Right lobe of liver (tissue), 6 donors: ENCODE data around the gene PNPO. TPM values are rescaled to one million over a fixed set of nuclear protein-coding genes. Genes with fewer than 3 reads are reported as not detected.
"Not testable (repeated sequence)": the region's sequence is repeated elsewhere in the genome, so short reads cannot be mapped to it uniquely, and the experiment has no call there.

ENCODE experiments used
- ATAC-seq, 4 donors: fragments of 200-7000 bp; cut with Tn5 transposase; one replicate each; pipeline ENCODE4 v1.9.1; 2020; ENCODE audit warnings: mild to moderate bottlenecking in 4 of 4, moderate library complexity in 4 of 4
- DNase-seq, 3 donors: peaks; one replicate each; pipeline ENCODE4 v3.0.0-alpha.2; 2020
- H3K27ac ChIP-seq, 3 donors: fragments of 200-600 bp; one replicate each; pipeline ENCODE4 v1.8.0; 2022
- H3K27me3 ChIP-seq, 2 donors: fragments of 200-600 bp; one replicate each; pipeline ENCODE4 v1.8.0; 2022
- H3K36me3 ChIP-seq, 4 donors: fragments of 200-600 bp; sonication (generic) in 1 of 4; one replicate each; pipeline versions ENCODE4 v1.5.1 to v1.8.0; 2017 to 2022; ENCODE audit warnings: control low read depth in 1 of 4
- H3K4me1 ChIP-seq, 4 donors: fragments of 200-600 bp; sonication (generic) in 1 of 4; one replicate each; pipeline versions ENCODE4 v1.5.1 to v1.8.0; 2017 to 2022; ENCODE audit warnings: control low read depth in 1 of 4
- H3K4me3 ChIP-seq, 3 donors: fragments of 200-600 bp; one replicate each; pipeline ENCODE4 v1.8.0; 2022
- H3K9me3 ChIP-seq, 4 donors: fragments of 200-600 bp; sonication (generic) in 1 of 4; one replicate each; pipeline versions ENCODE4 v1.5.1 to v1.8.0; 2017 to 2022; ENCODE audit warnings: control low read depth in 1 of 4
- POLR2A ChIP-seq: fragments of 450-650 bp; IDR thresholded peaks from one replicate; pipeline ENCODE4 v1.6.1; 2017; ENCODE audit warnings: antibody characterized with exemption, mild to moderate bottlenecking
- WGBS: methylation state at CpG from one replicate; pipeline ENCODE4 v1.1.6; 2018; ENCODE audit warnings: low coverage, low lambda C conversion rate; ENCODE audit not compliant: insufficient coverage; ENCODE audit errors: missing lambda C conversion rate; 5-methylcytosine and 5-hydroxymethylcytosine counted together
- intact Hi-C, 2 donors: fragments of 100-400 bp; cut with DNase I; formaldehyde crosslinking; loops; one replicate each; pipeline versions ENCODE4 v1.11.2 to v1.14.1; 2022
- total RNA-seq, 6 experiments: library from RNA; depleted of rRNA in 2 of 6; stranded (reverse); fragments of >200 nt in 2 of 6; fragmentation: NEBNext Ultra II Directional in 3 of 6; extraction: Animal tissue kit (Norgen Biotek cat#: 25700) in 3 of 6; gene quantifications; one replicate each; pipeline versions ENCODE4 v1.1.0 to v1.2.4, GENCODE V29; 2016 to 2023
- TF ChIP-seq, protein P1 (sequence below), 4 donors: fragments of 200-600 bp in 3 of 4; fragments of 450-650 bp in 1 of 4; IDR thresholded peaks; one replicate each; pipeline versions ENCODE4 v1.5.1 to v1.8.0; 2016 to 2022; ENCODE audit warnings: antibody characterized with exemption in 4 of 4, mild to moderate bottlenecking in 2 of 4
- donor health status: DM: no; HTN: yes; CAD: no.
- donor health status: DM: no; HTN: no; CAD: no.
- donor health status: DM: no; HTN: no; CAD: no.
- donor health status: DM: no; HTN: yes; CAD: no.
- donor health status: DM: no; HTN: yes; CAD: no.

The PNPO gene
- total RNA-seq, 6 experiments from 2014 or later: 85.0 to 151 (median 124) TPM

GRCh38 chr17:47929218-47930000, 12.0 kb upstream of the PNPO start:
- Histone ChIP-seq H3K4me1 (peaks cover 0 to 17% (median 0%) of the 10 kb centered on the region in 4 donors), H3K27me3 (no peaks in the 10 kb centered on the region), H3K9me3 (no peaks in the 10 kb centered on the region), H3K4me3 (no peak overlapping the region), H3K27ac (no peak overlapping the region), H3K36me3 (peaks cover 0 to 14% (median 4%) of the 10 kb centered on the region in 4 donors)
- intact Hi-C loops: no loop called here
- TF ChIP-seq, protein P1, sequence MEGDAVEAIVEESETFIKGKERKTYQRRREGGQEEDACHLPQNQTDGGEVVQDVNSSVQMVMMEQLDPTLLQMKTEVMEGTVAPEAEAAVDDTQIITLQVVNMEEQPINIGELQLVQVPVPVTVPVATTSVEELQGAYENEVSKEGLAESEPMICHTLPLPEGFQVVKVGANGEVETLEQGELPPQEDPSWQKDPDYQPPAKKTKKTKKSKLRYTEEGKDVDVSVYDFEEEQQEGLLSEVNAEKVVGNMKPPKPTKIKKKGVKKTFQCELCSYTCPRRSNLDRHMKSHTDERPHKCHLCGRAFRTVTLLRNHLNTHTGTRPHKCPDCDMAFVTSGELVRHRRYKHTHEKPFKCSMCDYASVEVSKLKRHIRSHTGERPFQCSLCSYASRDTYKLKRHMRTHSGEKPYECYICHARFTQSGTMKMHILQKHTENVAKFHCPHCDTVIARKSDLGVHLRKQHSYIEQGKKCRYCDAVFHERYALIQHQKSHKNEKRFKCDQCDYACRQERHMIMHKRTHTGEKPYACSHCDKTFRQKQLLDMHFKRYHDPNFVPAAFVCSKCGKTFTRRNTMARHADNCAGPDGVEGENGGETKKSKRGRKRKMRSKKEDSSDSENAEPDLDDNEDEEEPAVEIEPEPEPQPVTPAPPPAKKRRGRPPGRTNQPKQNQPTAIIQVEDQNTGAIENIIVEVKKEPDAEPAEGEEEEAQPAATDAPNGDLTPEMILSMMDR (IDR thresholded peaks at IDR 0.05): no peak
- TF ChIP-seq POLR2A: no peak
- no peak for ATAC-seq
- no peak for DNase-seq
- WGBS: 83% methylated on average over 4 of the region's 10 CpGs

- TF ChIP-seq, protein P1 (IDR thresholded peaks at IDR 0.05): no peak
- TF ChIP-seq POLR2A: no peak
- Histone ChIP-seq H3K4me1 (no peaks in the 10 kb centered on the region), H3K9me3 (no peaks in the 10 kb centered on the region), H3K36me3 (peaks cover 0 to 4% (median under 1%) of the 10 kb centered on the region in 4 donors), H3K4me3 (no peak overlapping the region), H3K27me3 (no peaks in the 10 kb centered on the region), H3K27ac (no peak overlapping the region)
- intact Hi-C loops: no loop called here
- ATAC-seq: no peak
- DNase-seq: no peak
- WGBS: 63% methylated on average over 4 of the region's 4 CpGs
Measured at GRCh38 chr17:47931848-47932247, 9.5 kb upstream of the PNPO start.

DNA sequence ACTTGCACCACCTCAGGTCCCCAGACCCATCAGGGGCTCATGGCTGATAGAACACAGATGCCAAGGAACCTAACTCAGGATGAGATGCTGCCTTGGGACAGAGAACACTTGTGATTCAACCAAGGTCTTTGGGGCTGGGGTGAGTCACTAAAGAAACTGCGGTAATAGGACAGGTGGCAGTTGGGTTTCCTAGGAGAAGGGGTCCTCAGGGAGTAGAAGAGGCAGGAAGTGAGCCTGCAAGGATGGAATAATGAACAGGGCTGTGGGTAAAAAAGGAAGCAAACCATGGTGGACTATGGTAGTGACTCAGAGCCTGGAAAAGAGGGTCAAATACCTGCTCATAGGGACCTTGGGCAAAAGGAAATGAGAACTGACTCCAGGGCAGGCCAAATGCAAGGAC, 6.5 kb upstream of the PNPO start:
- Histone ChIP-seq H3K4me3 (no peak overlapping the region), H3K4me1 (no peaks in the 10 kb centered on the region), H3K27me3 (no peaks in the 10 kb centered on the region), H3K27ac (no peak overlapping the region), H3K36me3 (no peaks in the 10 kb centered on the region), H3K9me3 (no peaks in the 10 kb centered on the region)
- WGBS: 100% methylated on average over 1 of the region's 1 CpG
- ATAC-seq (no peak), DNase-seq (no peak)
- TF ChIP-seq, protein P1 (IDR thresholded peaks at IDR 0.05): no peak
- TF ChIP-seq POLR2A: no peak
- intact Hi-C loops: no loop called here

- ATAC-seq, H3K27ac ChIP-seq, H3K27me3 ChIP-seq, H3K36me3 ChIP-seq, H3K4me1 ChIP-seq, intact Hi-C loops, DNase-seq, H3K9me3 ChIP-seq, H3K4me3 ChIP-seq: not testable (repeated sequence)
- WGBS: 76% methylated on average over 3 of the region's 3 CpGs
Measured at GRCh38 chr17:47935468-47935867, 5.9 kb upstream of the PNPO start.

DNA sequence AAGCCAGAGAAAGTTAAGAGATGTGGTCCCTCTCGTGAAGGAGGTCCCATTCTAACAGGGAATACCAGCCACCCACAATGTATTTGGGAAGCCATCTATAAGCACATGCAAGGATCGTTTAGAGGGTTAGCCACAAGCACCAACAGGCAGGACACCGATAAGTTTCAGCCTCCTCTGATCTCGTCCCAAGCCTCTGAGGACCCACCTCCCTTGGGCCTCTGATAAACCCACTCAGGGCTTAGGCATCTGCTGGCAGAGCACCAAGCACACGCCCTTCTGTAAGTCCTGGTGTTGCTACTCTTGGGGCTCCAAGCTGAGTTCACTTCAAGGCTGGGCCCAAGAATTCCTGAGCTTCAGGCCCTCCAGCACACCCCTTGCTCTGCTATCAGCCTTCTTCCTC, 5.4 kb upstream of the PNPO start:
- Histone ChIP-seq H3K4me1 (peaks cover 0 to 5% (median 0%) of the 10 kb centered on the region in 4 donors), H3K9me3 (no peaks in the 10 kb centered on the region), H3K4me3 (no peak overlapping the region), H3K27ac (no peak overlapping the region), H3K27me3 (no peaks in the 10 kb centered on the region), H3K36me3 (no peaks in the 10 kb centered on the region)
- DNase-seq (no peak), ATAC-seq (no peak)
- no peak for TF ChIP-seq POLR2A
- TF ChIP-seq, protein P1 (IDR thresholded peaks at IDR 0.05): no peak
- WGBS: 100% methylated on average over 1 of the region's 5 CpGs
- intact Hi-C loops: no loop called here
